Ishikawa (cell line): Measurements from ENCODE around the gene EPHA3.

ENCODE experiments used
- CEBPB ChIP-seq: IDR thresholded peaks from 2 replicates; pipeline ENCODE4 v1.6.1; 2012
- CREB1 ChIP-seq: IDR thresholded peaks from 2 replicates; pipeline ENCODE4 v1.6.1; 2012; ENCODE audit warnings: low read depth
- EGR1 ChIP-seq: IDR thresholded peaks from 2 replicates; pipeline ENCODE4 v1.6.1; 2012
- EP300 ChIP-seq: IDR thresholded peaks from 2 replicates; pipeline ENCODE4 v1.6.1; 2012; ENCODE audit warnings: borderline replicate concordance
- FOXM1 ChIP-seq: IDR thresholded peaks from 2 replicates; pipeline ENCODE4 v1.6.1; 2012; ENCODE audit warnings: low read depth, borderline replicate concordance
- MAX ChIP-seq: IDR thresholded peaks from 2 replicates; pipeline ENCODE4 v1.6.1; 2012
- RAD21 ChIP-seq: IDR thresholded peaks from 2 replicates; pipeline ENCODE4 v1.6.1; 2012; ENCODE audit warnings: low read depth
- REST ChIP-seq: IDR thresholded peaks from 2 replicates; pipeline ENCODE4 v1.6.1; 2012; ENCODE audit warnings: low read depth, mild to moderate bottlenecking
- TAF1 ChIP-seq: IDR thresholded peaks from 2 replicates; pipeline ENCODE4 v1.6.1; 2012; ENCODE audit warnings: low read depth, mild to moderate bottlenecking
- TEAD4 ChIP-seq: IDR thresholded peaks from 2 replicates; pipeline ENCODE4 v1.6.1; 2012
- YY1 ChIP-seq: IDR thresholded peaks from 2 replicates; pipeline ENCODE4 v1.6.1; 2012; ENCODE audit warnings: low read depth
- ZBTB7A ChIP-seq: IDR thresholded peaks from 2 replicates; pipeline ENCODE4 v1.6.1; 2012; ENCODE audit warnings: low read depth

- no peak for TF ChIP-seq MAX
- TF ChIP-seq CREB1, result no peak
- no peak for TF ChIP-seq EGR1
- no peak for TF ChIP-seq FOXM1
- TF ChIP-seq TAF1, result no peak
- no peak for TF ChIP-seq TEAD4
- no peak for TF ChIP-seq EP300
- TF ChIP-seq RAD21, result no peak
- no peak for TF ChIP-seq ZBTB7A
- no peak for TF ChIP-seq CEBPB
- no peak for TF ChIP-seq REST
- TF ChIP-seq YY1, result no peak
Measured at GRCh38 chr3:89159605-89160004, 52.2 kb downstream of the EPHA3 start.
